ENCODE measurements around the gene NFAM1. TPM values are rescaled to one million over a fixed set of nuclear protein-coding genes. Genes with fewer than 3 reads are reported as not detected.

NFAM1 gene
- total RNA-seq, 5 donors from 2014 or later (not counting 1 experiment from before 2014, with no cell fraction given): 0.07 to 0.32 (median 0.18) TPM

GRCh38 chr22:42437488-42438292 lies 5.5 kb upstream of the NFAM1 start:
- peak; percentile 56 to 90 (median 79) for DNase-seq
- POLR2A ChIA-PET: no interaction called here
- H3K36me3 Mint-ChIP-seq: no peaks in the 10 kb centered on the region
- H3K4me1 ChIP-seq (ENCODE audit: control insufficient read depth in 1 of 2, extremely low read depth in 1 of 2, insufficient read depth in 2 of 2, low read length in 2 of 2): peaks cover 2 to 13% of the 10 kb centered on the region in 2 experiments
- H3K27ac Mint-ChIP-seq: peak overlapping the region; percentile 43 to 55
- peak overlapping the region; percentile 68 to 76 (median 71) for H3K4me3 Mint-ChIP-seq
- WGBS (ENCODE audit: insufficient coverage): 2% methylated on average over 22 of the region's 33 CpGs
- H3K36me3 ChIP-seq (ENCODE audit: control insufficient read depth in 2 of 2, extremely low read depth in 1 of 2, insufficient read depth in 1 of 2, low read length in 1 of 2): no peaks in the 10 kb centered on the region
- CTCF ChIA-PET: interaction anchor here in 1 of 2 donors (0.6 kb wide), 2 partner anchors 490 to 1348 kb away, joined by 3 to 5 read pairs; no protein-coding TSS in a partner anchor
- H3K9me3 Mint-ChIP-seq: no peaks in the 10 kb centered on the region
- H3K27ac ChIP-seq (ENCODE audit: low read length): no peak overlapping the region
- peak overlapping the region; percentile 58 for H3K4me3 ChIP-seq (ENCODE audit: control insufficient read depth in 1 of 2, extremely low read depth in 1 of 2, low read length in 1 of 2)
- ATAC-seq (replicated peaks in 1 of 4): peak; percentile 93 to 97 (median 96)
- peaks cover 14 to 21% (median 16%) of the 10 kb centered on the region in 3 donors for H3K4me1 Mint-ChIP-seq
- no peaks in the 10 kb centered on the region for H3K9me3 ChIP-seq
- H3K27me3 Mint-ChIP-seq: peaks cover 0 to 7% of the 10 kb centered on the region in 2 donors
- H3K27me3 ChIP-seq (replicated peaks in 1 of 2; ENCODE audit: control insufficient read depth in 2 of 2, extremely low read depth in 1 of 2, insufficient read depth in 2 of 2, low read length in 1 of 2): peaks cover 0 to 27% of the 10 kb centered on the region in 2 experiments

GRCh38 chr22:42436404-42436803 lies 4.2 kb upstream of the NFAM1 start:
- H3K27ac Mint-ChIP-seq: no peak overlapping the region
- CTCF ChIA-PET: interaction anchor here (0.6 to 1.2 kb wide), 4 partner anchors 67 to 347 kb away, joined by 3 to 5 read pairs (median 4); partner anchors contain the start of gene NDUFA6 (in 1 of the 2)
- Histone ChIP-seq H3K27ac (ENCODE audit: low read length) (no peak overlapping the region), H3K36me3 (ENCODE audit: control insufficient read depth in 2 of 2, extremely low read depth in 1 of 2, insufficient read depth in 1 of 2, low read length in 1 of 2) (no peaks in the 10 kb centered on the region), H3K9me3 (no peaks in the 10 kb centered on the region), H3K27me3 (replicated peaks in 1 of 2; ENCODE audit: control insufficient read depth in 2 of 2, extremely low read depth in 1 of 2, insufficient read depth in 2 of 2, low read length in 1 of 2) (peaks cover 0 to 34% of the 10 kb centered on the region in 2 experiments), H3K4me3 (ENCODE audit: control insufficient read depth in 1 of 2, extremely low read depth in 1 of 2, low read length in 1 of 2) (no peak overlapping the region), H3K4me1 (ENCODE audit: control insufficient read depth in 1 of 2, extremely low read depth in 1 of 2, insufficient read depth in 2 of 2, low read length in 2 of 2) (peaks cover 2 to 13% of the 10 kb centered on the region in 2 experiments)
- H3K36me3 Mint-ChIP-seq: no peaks in the 10 kb centered on the region
- H3K4me1 Mint-ChIP-seq: peaks cover 14 to 21% (median 16%) of the 10 kb centered on the region in 3 donors
- ATAC-seq (replicated peaks in 1 of 4) (no peak), DNase-seq (no peak)
- WGBS (ENCODE audit: insufficient coverage): 89% methylated on average over 6 of the region's 7 CpGs
- H3K9me3 Mint-ChIP-seq: no peaks in the 10 kb centered on the region
- peaks cover 0 to 10% of the 10 kb centered on the region in 2 donors for H3K27me3 Mint-ChIP-seq
- peak overlapping the region in 1 of 3 donors; percentile 68 for H3K4me3 Mint-ChIP-seq
- POLR2A ChIA-PET: no interaction called here

- Histone ChIP-seq H3K9me3 (no peaks in the 10 kb centered on the region), H3K4me3 (ENCODE audit: control insufficient read depth in 1 of 2, extremely low read depth in 1 of 2, low read length in 1 of 2) (no peak overlapping the region), H3K27ac (ENCODE audit: low read length) (no peak overlapping the region), H3K36me3 (ENCODE audit: control insufficient read depth in 2 of 2, extremely low read depth in 1 of 2, insufficient read depth in 1 of 2, low read length in 1 of 2) (no peaks in the 10 kb centered on the region), H3K4me1 (ENCODE audit: control insufficient read depth in 1 of 2, extremely low read depth in 1 of 2, insufficient read depth in 2 of 2, low read length in 2 of 2) (peaks cover 2 to 13% of the 10 kb centered on the region in 2 experiments), H3K27me3 (replicated peaks in 1 of 2; ENCODE audit: control insufficient read depth in 2 of 2, extremely low read depth in 1 of 2, insufficient read depth in 2 of 2, low read length in 1 of 2) (peaks cover 0 to 48% of the 10 kb centered on the region in 2 experiments)
- ChIA-PET POLR2A (no interaction called here), CTCF (interaction anchor here (0.6 to 0.7 kb wide), 2 partner anchors 256 to 448 kb away, joined by 5 to 6 read pairs; no protein-coding TSS in a partner anchor)
- Mint-ChIP-seq H3K27ac (no peak overlapping the region), H3K4me3 (no peak overlapping the region), H3K4me1 (peaks cover 12 to 16% (median 14%) of the 10 kb centered on the region in 3 donors), H3K9me3 (no peaks in the 10 kb centered on the region), H3K36me3 (no peaks in the 10 kb centered on the region), H3K27me3 (peaks cover 6 to 18% of the 10 kb centered on the region in 2 donors)
- ATAC-seq (replicated peaks in 1 of 4) (no peak), DNase-seq (no peak)
- 81% methylated on average over 9 of the region's 14 CpGs for WGBS (ENCODE audit: insufficient coverage)
Observed at GRCh38 chr22:42434748-42435425, 2.7 kb upstream of the NFAM1 start.

GRCh38 chr22:42433754-42434682 lies 1.8 kb upstream of the NFAM1 start:
- H3K9me3 ChIP-seq: no peaks in the 10 kb centered on the region
- H3K4me3 Mint-ChIP-seq: no peak overlapping the region
- peaks cover 6 to 19% of the 10 kb centered on the region in 2 donors for H3K27me3 Mint-ChIP-seq
- no peak overlapping the region for H3K27ac Mint-ChIP-seq
- no peak for ATAC-seq (replicated peaks in 1 of 4)
- CTCF ChIA-PET: no interaction called here
- H3K27me3 ChIP-seq (replicated peaks in 1 of 2; ENCODE audit: control insufficient read depth in 2 of 2, extremely low read depth in 1 of 2, insufficient read depth in 2 of 2, low read length in 1 of 2): peaks cover 0 to 52% of the 10 kb centered on the region in 2 experiments
- no peaks in the 10 kb centered on the region for H3K36me3 Mint-ChIP-seq
- H3K4me1 Mint-ChIP-seq: peaks cover 7 to 10% (median 7%) of the 10 kb centered on the region in 3 donors
- H3K36me3 ChIP-seq (ENCODE audit: control insufficient read depth in 2 of 2, extremely low read depth in 1 of 2, insufficient read depth in 1 of 2, low read length in 1 of 2): no peaks in the 10 kb centered on the region
- H3K9me3 Mint-ChIP-seq: no peaks in the 10 kb centered on the region
- POLR2A ChIA-PET: no interaction called here
- no peak overlapping the region for H3K27ac ChIP-seq (ENCODE audit: low read length)
- no peak overlapping the region for H3K4me3 ChIP-seq (ENCODE audit: control insufficient read depth in 1 of 2, extremely low read depth in 1 of 2, low read length in 1 of 2)
- H3K4me1 ChIP-seq (ENCODE audit: control insufficient read depth in 1 of 2, extremely low read depth in 1 of 2, insufficient read depth in 2 of 2, low read length in 2 of 2): peaks cover 2 to 13% of the 10 kb centered on the region in 2 experiments
- DNase-seq: no peak
- WGBS (ENCODE audit: insufficient coverage): 87% methylated on average over 24 of the region's 27 CpGs

- WGBS (ENCODE audit: insufficient coverage): 81% methylated on average over 5 of the region's 8 CpGs
- no peaks in the 10 kb centered on the region for H3K9me3 ChIP-seq
- H3K36me3 ChIP-seq (ENCODE audit: control insufficient read depth in 2 of 2, extremely low read depth in 1 of 2, insufficient read depth in 1 of 2, low read length in 1 of 2): no peaks in the 10 kb centered on the region
- peaks cover 6 to 25% of the 10 kb centered on the region in 2 donors for H3K27me3 Mint-ChIP-seq
- peaks cover 2 to 9% of the 10 kb centered on the region in 2 experiments for H3K4me1 ChIP-seq (ENCODE audit: control insufficient read depth in 1 of 2, extremely low read depth in 1 of 2, insufficient read depth in 2 of 2, low read length in 2 of 2)
- DNase-seq (no peak), ATAC-seq (replicated peaks in 1 of 4) (no peak)
- no peak overlapping the region for H3K4me3 Mint-ChIP-seq
- H3K27ac ChIP-seq (ENCODE audit: low read length): no peak overlapping the region
- no peaks in the 10 kb centered on the region for H3K9me3 Mint-ChIP-seq
- H3K36me3 Mint-ChIP-seq: no peaks in the 10 kb centered on the region
- H3K27ac Mint-ChIP-seq: no peak overlapping the region
- ChIA-PET POLR2A (no interaction called here), CTCF (no interaction called here)
- H3K4me3 ChIP-seq (ENCODE audit: control insufficient read depth in 1 of 2, extremely low read depth in 1 of 2, low read length in 1 of 2): no peak overlapping the region
- peaks cover 0 to 64% of the 10 kb centered on the region in 2 experiments for H3K27me3 ChIP-seq (replicated peaks in 1 of 2; ENCODE audit: control insufficient read depth in 2 of 2, extremely low read depth in 1 of 2, insufficient read depth in 2 of 2, low read length in 1 of 2)
- H3K4me1 Mint-ChIP-seq: peaks cover 5 to 7% (median 6%) of the 10 kb centered on the region in 3 donors
Observed at GRCh38 chr22:42432818-42433217, 615 bp upstream of the NFAM1 start.
